Skin of body (tissue), 2 donors: ENCODE data around the gene FBXO31. TPM values are rescaled to one million over a fixed set of nuclear protein-coding genes. Genes with fewer than 3 reads are reported as not detected.
"Not testable (repeated sequence)": the region's sequence is repeated elsewhere in the genome, so short reads cannot be mapped to it uniquely, and the experiment has no call there.

Experiments
- DNase-seq: peaks from one replicate; lab custom pipeline; 2025; lab: John Stamatoyannopoulos, UW
- total RNA-seq: library from RNA; depleted of rRNA; stranded (reverse); fragments of >200 nt; gene quantifications from one replicate; pipeline ENCODE4 v1.2.3, GENCODE V29; 2014

Gene FBXO31
- total RNA-seq, 1 donor from 2014 or later: 23.7 TPM

DNA sequence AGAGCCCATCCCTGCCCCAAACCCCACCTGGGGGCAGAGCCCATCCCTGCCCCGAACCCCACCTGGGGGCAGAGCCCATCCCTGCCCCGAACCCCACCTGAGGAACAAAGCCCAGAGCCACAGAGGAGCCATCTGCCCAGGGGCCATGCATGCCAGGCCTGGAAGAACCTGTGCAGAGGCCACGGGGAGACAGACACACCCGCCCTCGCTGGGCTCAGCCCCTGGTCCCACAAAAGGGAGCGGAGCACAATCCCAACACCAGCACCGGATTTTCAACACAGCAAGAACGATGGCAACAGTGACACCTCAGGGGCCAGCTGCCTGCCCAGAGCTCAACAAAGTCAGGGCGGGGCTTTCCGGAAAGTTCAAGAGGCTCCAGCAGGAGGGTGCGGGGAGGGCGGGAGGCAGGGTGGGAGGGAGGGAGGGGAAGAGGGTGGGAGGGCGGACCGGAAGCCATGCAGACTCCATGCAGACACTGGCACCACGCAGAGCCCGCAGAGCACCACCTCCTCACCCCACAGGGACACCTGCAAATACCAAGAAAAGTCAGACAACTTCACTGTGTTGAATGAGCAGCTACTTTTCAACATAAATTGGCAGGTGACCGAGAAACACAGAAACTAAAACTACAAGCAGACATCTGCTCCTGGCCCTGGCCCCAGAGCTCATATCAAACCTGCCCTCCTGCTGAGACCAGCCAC is 38.5 kb downstream of the FBXO31 start:
- no peak for DNase-seq

GRCh38 chr16:87344165-87344930 is 39.2 kb downstream of the FBXO31 start:
- DNase-seq: no peak

DNA sequence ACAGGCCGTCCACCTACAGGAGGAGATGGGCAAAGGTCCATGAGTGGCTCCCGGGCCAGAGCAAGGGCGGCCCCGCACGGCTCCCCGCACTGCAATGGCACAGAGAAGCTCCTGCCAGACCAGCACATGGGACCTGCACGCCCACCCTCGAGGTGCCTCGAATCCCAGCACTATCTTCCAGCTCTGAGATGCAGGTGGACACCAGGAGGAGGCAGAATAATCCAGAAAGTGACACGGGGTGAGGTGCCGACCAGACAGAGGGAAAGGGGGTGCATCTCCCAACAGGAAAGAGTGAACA is 39.9 kb downstream of the FBXO31 start:
- no peak for DNase-seq

DNA sequence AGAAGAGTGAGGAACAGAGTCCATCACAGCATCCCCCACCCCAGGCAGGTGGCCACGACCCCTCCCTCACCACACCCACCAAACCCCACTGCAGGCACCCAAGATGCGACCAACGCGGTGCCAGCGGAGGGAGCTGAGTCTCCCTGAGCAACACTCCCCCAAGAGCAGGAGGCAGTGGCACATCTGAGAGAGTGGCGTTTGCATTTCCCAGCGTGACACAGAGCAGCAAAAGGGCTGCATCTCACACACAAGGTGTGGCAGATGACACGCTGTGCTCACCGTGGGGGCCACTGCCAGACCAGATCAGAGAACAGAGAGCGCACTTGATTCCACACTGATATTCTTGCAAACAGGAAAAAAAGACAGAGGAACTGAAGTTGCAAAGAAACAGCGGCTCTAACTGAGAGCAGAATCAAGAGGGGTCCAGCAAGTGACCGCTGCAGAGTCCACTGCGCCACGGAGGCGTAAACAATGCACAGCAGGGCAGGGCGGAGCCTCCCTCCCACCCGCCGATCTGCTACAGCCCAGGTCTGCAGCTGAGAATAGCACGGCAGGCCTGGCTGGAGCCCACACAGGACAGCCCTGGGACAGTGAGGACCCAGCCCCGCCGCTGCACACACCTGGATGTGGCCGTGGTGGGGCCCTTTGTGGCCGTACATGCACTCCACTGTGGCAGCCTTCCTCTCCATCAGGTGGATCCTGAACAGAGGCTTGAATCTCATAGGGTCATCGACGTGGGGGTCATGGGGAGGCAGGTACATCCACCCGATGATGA is 40.4 kb downstream of the FBXO31 start:
- DNase-seq: no peak

GRCh38 chr16:87342504-87342903 is 41.1 kb downstream of the FBXO31 start:
- DNase-seq: no peak

DNA sequence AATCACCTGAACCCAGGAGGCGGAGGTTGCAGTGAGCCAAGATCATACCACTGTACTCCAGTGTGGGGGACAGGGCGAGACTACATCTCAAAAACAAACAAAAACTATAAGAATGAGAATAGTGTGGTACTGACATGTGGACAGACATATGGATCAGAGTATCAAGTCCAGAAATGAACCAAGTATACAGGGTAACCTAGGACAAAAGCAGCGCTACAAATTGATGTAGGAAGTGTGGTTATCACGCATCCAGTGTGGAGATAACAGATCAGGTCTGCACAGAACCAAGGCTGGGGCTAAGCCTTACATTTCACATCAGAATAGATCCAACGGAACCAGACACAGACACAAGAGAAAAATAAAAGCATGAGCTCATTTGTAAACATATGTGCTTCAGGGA is 43.4 kb downstream of the FBXO31 start:
- no peak for DNase-seq

- DNase-seq: not testable (repeated sequence)
Measured at GRCh38 chr16:87339724-87340105, 43.9 kb downstream of the FBXO31 start.

DNA sequence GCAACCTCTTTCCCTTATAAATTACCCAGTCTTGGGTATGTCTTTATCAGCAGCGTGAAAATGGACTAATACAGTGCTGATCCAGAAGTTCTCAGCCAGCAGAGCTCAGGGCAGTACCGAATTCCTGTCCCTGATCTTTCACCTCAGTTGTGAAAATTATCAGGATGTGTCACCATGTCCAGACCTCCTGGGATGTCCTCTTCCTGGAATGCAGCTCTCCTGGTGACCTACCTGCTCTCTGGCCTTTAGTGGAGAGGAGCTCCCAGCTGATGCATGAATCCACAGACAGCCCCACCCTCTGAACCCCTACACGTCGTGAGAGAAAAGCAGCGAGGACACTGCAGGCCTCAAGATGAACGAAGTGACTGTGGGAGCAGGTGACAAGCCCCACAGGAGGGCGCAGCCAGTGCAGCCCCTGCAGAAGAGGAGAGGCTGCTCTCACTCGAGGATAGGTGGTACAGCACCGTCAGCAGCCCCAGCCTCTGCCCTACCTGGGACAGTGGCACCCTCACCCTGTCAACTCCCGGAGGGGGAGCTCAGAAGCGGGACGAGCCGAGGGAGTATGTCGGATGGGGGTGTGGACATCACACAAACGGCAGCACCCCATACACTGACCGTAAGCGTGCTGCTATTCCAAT is 44.4 kb downstream of the FBXO31 start:
- DNase-seq: no peak

GRCh38 chr16:87338155-87338765 is 45.3 kb downstream of the FBXO31 start:
- DNase-seq: no peak

GRCh38 chr16:87337262-87337771 is 46.3 kb downstream of the FBXO31 start:
- no peak for DNase-seq

- DNase-seq: no peak
Measured at GRCh38 chr16:87336434-87337240, 46.9 kb downstream of the FBXO31 start.

- no peak for DNase-seq
Measured at GRCh38 chr16:87335625-87336433, 47.7 kb downstream of the FBXO31 start.

GRCh38 chr16:87334651-87335624 is 48.6 kb downstream of the FBXO31 start:
- no peak for DNase-seq

DNA sequence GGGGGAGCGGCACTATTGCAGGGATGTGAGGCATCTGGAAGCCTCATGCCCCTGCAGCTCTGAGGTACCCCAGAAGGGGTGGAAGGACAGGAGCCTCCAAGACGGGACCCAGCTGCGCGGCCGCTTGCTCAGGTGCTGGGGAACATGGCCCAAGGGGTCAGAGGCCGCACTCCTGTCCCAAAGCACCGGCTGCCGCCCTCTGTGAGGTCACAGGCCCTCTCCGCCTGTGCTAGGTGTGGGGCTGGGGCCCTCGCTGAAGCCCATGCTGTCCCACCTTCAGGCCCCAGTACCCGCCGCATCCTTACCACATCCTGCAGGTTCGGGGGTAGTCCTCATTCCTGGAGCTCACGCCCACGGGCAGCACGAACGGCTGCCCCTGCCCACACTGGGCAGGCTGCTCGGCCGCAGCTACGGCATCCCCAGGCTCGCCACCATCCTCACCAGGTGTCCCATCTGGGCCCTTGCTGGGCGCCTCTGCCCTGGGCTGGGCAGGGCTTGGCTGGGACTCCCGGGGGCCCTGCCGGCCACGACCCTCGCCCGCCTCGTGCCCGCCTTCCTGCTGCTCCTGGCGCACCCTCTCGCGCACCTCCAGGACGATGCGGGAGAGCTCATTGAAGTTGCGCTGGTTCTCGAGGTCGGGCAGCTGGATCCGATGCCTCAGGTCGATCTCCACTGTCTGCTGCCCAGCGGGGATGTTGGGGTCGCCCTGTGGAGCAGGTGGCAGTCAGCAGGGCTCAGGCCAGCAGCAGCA is 49.8 kb downstream of the FBXO31 start:
- no peak for DNase-seq

DNA sequence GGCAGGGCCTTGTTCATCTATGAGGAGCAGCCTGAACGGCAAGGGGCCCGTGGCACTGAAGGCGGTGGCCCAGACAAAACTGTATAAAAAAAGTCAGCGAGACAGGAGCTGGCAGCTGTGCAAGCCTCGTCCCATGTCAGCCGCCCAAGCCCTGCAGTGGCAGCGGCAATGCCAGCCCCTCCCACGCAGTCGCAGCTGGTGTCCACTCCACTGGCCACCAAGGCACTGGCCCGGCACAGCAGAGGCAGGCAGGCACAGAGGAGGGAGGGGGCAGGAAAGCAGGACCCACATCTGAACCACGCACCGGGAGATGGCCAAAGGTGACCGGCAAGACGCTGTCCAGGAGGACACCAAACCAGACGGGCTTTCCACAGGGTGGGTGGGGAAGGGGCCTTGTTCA is 50.5 kb downstream of the FBXO31 start:
- no peak for DNase-seq

DNA sequence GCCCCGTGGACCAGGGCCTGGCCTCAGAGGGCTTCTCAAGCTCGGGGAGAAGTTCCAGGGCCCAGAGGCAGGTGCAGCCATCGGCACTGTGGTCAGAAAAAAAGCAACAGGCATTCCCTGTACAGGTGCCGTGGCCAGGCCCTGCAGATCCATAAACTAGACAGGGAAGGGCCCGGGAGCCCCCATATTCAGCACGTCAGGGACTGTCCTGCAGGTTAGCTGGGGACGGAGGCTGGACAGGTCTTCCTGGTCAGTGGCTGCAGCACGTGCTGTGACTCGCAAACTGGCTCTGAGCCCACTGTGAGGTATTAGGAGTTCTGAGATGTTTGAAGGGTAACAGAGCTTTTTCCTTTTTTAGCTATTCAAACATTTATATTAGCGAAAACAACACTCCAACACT is 51.4 kb downstream of the FBXO31 start:
- DNase-seq: no peak

- DNase-seq: no peak
Measured at GRCh38 chr16:87331241-87331801, 52.3 kb downstream of the FBXO31 start.
